LNCaP clone FGC (cell line): ENCODE data around the gene SWI5.

ENCODE experiments used
- DNase-seq: peaks from one replicate; pipeline ENCODE4 v3.0.0-alpha.2; 2011; ENCODE audit warnings: low read depth
- H3K4me3 ChIP-seq: 2 replicates; pipeline ENCODE4 v1.5.1; 2011; ENCODE audit warnings: mild to moderate bottlenecking, low read depth, low read length, control low read depth
- CTCF ChIP-seq: IDR thresholded peaks from 2 replicates; pipeline ENCODE4 v1.5.1; 2012; ENCODE audit warnings: mild to moderate bottlenecking; ENCODE audit not compliant: control insufficient read depth, insufficient read depth; ENCODE audit errors: extremely low read depth

SWI5 gene

GRCh38 chr9:128322404-128323211, 46.5 kb downstream of the SWI5 start, which contains the start of the genes COQ4 and TRUB2:
TSS of gene COQ4 (plus strand) at chr9:128322839. CDS start at chr9:128322859, 20 bp downstream.
TSS of gene TRUB2 (minus strand) at chr9:128322447. CDS start at chr9:128322408, 39 bp downstream.
- DNase-seq, result peak; percentile 85
- H3K4me3 ChIP-seq, result peak within 1 kb of the TSS; percentile 95
- TF ChIP-seq CTCF, result no peak

DNA sequence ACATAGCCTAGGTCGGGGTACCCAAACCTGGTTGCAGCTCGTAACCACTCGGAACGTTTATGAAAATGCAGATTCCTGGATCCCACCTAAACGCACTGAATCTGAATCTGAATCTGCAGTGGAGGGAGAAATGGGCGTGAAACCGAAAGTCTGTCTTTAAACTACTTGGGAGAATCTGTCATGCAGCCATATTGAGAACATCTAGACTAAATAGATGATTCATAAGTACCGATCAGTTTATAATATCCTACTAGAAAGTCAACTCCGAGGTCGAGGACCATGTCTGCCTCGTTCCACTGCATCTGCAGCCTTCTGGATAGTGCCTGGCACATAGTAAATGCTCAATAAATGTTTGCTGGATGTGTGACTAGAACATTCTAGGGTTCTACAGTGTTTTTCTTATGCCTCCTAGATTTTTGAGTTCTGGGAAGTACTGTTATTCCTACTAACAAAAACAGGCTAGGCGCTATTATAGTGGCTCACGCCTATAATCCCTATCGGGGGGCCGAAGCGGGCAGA, 47.2 kb downstream of the SWI5 start:
- no peak for DNase-seq
- H3K4me3 ChIP-seq, result peak overlapping the region; percentile 95
- TF ChIP-seq CTCF, result no peak

DNA sequence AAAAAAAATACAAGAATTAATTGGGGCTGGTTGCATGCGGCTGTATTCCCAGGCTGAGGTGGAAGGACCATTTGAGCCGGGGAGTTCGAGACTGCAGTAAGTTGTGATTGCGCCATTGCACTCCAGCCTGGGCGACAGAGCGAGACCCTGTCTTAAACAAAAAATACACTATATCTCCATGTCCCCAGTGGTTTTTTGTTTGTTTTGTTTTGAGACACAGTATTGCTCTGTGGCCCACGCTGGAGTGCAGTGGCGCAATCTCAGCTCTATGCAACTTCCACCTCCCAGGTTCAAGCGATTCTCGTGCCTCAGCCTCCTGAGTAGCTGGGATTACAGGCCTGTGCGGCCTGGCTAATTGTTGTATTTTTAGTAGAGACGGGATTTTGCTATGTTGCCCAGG, 47.7 kb downstream of the SWI5 start:
- no peak for TF ChIP-seq CTCF
- H3K4me3 ChIP-seq, result peak overlapping the region; percentile 95
- DNase-seq, result no peak

- DNase-seq, result no peak
- TF ChIP-seq CTCF, result no peak
- H3K4me3 ChIP-seq, result peak overlapping the region; percentile 95
Observed at GRCh38 chr9:128324401-128324800, 48.3 kb downstream of the SWI5 start.

DNA sequence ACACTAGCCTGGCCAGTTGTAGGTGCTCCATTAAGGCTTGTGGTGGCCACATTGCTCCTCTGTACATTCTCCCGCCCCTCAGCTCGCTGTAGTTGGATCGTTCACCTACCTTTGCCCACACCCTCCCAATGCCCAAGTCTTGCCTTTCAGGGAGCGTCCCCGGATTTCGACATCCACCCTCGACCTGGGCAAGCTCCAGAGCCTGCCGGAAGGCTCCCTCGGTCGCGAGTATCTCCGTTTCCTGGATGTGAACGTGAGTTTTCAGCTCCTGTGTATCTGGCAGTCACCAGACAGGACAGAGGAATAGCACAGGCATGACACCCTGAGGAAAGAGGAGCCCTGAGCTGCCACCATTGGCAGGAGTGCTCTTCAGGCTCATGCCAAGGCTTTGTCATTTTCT, 49.6 kb downstream of the SWI5 start:
- H3K4me3 ChIP-seq, result no peak overlapping the region
- TF ChIP-seq CTCF, result no peak
- no peak for DNase-seq

DNA sequence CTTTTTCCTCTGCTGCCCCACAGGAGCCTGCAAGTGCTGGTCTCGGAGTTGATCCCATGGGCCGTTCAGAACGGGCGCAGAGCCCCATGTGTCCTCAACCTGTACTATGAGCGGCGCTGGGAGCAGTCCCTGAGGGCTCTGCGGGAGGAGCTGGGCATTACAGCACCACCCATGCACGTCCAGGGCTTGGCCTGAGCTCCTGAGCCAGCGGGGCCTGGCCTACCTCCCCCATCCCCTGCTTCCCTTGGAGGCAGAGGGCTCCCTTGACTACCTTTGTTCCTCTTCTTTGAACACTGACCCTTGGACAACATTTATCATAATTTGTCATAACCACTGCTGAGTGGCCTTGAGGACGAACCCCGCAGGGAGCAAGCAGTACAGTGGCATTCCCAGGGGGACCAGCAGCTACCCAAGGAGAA, 57.4 kb downstream of the SWI5 start:
- DNase-seq, result no peak
- no peak for TF ChIP-seq CTCF

More for the DNA sequence above, 57.4 kb downstream of the SWI5 start:
- no peak overlapping the region for H3K4me3 ChIP-seq
